GM18505 (cell line): ENCODE data around the gene SPOP.

ENCODE experiments used
- ATAC-seq: cut with Tn5 transposase; IDR thresholded peaks from one replicate; pipeline ENCODE4 v1.9.1; 2021; ENCODE audit not compliant: unreplicated experiment
- POLR2A ChIP-seq: IDR thresholded peaks from 4 replicates; pipeline ENCODE4 v1.6.1; 2011; ENCODE audit warnings: borderline replicate concordance; ENCODE audit not compliant: insufficient read depth, insufficient read length; ENCODE audit errors: extremely low read depth

Gene SPOP

DNA sequence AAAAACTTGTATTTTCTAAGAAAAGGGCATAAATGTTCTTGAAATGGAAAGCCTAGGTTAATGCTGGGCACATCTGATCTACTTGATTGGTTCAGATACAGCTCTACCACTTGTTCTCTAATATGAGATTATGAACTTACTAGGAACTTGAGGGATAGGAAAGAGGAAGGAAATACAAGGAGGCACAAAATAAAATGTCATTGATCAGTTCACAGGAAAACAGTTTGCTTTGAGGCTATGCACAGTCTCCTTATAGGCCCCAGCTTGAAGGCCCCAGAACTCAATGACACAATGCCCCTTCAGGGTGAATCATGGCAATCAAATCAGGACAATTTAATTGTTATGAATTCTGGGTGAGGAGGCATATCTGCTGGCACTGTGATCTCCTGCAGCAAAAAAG, 75.1 kb downstream of the SPOP start:
- no peak for ATAC-seq
- TF ChIP-seq POLR2A: no peak

DNA sequence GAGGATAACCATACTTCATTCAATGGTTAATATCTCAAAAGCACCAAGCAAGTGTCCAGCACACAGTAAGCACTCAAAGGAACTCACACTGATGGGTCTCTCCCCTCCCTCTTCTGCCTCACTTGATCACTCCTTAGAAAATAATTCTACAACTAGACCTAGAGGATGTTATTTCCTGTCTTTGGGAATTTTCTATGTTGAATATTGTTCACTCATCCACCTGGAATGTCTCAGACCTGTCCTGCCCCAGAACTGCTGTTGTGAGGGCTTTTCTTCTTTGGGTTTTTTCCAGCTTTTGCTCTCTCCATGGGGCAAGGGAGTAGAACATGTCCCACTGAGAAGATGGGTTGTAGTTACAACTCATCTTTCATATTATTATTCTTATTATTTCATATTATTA, 76.9 kb downstream of the SPOP start:
- ATAC-seq: no peak
- no peak for TF ChIP-seq POLR2A

DNA sequence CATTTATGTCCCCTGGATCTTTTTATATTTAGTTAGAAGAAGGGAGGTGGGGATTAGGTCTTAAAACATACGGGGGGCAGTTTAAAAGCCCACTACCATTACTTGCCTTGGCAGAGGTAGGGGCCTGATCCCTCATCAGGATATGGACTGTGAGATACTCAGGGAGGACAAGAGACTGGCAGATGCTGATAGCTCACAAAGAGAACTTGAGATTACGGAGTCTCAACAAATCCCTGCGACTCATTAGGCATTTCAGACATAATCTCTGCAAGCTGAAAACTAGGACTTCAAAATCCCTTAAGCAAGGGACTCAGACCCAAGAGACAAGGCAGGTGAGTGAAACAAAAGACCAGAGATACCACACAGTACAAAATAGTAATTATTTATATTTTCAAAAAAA, 79.0 kb downstream of the SPOP start:
- TF ChIP-seq POLR2A: no peak
- ATAC-seq: no peak

DNA sequence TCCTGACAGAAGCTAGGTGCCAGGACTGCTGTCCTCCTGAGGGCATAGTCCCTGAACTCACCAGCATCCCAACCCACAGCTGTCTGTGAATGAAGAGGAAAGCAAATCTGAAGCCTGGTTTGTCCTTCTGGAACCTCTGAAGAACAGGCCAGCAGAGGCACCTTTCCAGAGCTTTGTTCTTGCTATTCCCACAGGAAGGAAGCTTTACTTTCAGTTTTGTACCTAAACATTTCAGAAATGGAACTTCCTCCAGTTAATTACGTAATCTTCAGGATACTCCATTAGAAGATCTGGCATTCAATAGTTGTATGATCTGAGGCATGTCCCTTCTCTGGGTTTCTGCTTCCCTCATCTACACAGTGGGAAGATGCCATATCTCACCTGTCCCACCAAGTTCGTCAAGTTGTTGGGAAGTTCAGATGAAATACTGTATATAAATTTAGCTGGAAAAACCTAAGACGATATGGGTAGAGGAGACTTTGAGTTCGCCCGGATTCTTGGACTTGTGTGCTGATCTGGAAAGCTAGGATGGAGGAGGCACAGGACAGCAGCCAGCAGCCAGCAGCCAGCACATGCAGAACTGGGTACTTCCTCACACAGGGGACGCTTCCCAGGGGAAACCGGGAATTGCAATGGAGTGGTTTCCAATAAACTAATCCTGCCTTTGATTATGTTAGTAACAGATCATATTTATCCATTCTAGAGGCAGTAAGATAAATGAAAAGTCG, 79.8 kb downstream of the SPOP start:
- TF ChIP-seq POLR2A: no peak

DNA sequence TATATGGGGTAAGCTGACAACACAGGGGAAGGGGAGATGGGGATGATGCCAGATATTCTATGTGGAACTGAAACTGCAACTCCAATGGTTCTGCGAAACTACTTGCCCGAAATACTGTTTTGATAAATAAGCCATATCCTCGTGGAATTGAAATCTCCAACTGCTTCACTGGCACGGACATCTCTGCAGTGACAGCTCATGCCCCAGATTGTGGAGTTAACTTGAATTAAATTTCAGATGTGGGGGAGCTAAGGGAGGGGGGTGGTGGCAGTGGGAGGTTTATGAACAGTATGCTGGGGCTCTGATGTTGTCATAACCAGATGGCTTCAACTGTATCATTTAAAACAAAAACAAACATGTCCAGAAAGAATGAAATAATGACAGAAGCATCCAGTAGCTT, 80.5 kb downstream of the SPOP start:
- ATAC-seq: no peak

More for the DNA sequence above, 79.8 kb downstream of the SPOP start:
- ATAC-seq: no peak

DNA sequence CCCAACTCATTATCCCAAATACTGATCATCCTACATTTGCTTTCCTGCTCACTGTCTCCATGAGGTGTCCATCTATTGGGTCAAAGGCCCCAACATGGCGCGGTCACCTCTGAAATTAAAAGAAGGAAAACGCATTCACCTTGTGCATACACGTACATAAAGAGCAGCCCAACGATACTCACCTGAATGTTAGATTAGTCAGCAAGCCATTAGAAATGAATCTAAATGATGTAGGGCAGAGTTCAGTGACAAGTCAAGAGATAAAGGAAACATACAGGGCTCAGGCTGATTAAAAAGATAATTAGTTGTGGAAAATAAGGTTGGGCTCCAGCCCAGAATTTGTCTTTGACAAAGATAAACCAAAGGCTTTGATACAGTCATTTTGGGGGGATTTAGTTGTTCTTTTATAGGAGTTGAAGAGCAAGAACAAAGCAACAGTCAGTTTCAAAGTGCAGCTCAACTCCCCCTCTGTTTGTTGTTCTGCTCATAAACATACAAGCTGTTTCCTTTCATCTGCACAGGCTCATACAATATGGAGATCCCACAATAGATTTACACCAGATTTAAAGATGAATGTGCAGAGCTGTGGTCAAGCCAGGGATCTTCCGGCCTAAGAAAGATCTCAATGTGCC, 81.2 kb downstream of the SPOP start:
- TF ChIP-seq POLR2A: no peak
- ATAC-seq: no peak

More for the DNA sequence above, 80.5 kb downstream of the SPOP start:
- no peak for TF ChIP-seq POLR2A

DNA sequence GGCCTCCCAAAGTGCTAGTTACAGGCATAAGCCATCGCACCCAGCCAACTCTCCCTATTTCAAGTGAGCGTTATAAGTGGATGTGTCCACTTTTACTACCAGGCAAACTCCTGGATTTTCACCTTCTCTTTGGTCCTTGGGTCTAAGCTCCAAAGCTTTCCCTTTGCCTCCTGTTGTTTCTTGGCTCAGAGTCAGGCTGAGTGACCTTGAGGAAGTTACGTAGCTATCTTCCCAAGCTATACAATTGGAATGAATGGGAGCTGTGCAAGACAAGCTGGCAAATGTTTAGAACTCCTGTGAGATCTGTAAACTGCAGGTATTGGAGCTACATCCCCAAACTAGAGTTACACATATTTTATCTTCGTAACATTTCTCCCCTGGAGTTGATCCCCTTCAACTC, 81.9 kb downstream of the SPOP start:
- no peak for TF ChIP-seq POLR2A
- no peak for ATAC-seq

DNA sequence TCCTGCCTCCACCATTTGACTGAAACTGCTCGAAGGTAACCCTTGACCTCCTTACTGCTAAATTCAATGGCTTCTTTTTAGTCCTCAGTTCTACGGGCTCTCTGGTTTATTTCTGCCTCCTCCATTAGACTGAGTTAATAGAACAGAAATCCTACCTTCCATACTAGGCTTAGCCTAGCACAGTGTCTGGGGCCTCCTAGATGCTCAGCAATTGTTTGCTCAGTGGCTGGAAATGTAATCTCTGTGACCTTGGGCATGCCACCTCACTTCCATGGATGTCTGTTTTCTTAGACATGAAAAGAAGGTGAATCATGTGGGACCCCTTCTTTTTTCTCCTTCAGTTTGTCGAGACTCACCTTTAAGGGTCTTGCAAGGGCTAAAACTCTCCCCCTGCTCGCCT, 82.6 kb downstream of the SPOP start:
- no peak for TF ChIP-seq POLR2A
- no peak for ATAC-seq

DNA sequence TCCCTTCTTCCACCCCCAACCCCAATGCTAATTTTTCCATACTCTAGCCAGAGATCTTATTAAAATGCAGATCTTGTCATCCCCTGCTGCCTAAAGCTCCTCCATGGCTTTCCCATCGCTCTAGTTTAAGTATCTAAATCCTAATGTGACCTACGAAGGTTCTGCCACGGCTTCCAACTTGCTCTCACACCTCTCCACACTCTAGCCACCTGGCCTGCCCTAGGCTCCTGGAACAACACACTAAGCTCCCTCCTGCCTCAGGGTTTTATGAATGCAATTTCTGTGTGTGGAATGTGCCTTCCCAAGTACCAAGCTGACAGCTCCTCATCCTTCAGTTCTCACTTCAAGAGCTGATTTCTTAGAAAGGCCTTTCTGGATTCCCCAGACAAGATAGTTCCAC, 85.6 kb downstream of the SPOP start:
- TF ChIP-seq POLR2A: no peak
- ATAC-seq: no peak

DNA sequence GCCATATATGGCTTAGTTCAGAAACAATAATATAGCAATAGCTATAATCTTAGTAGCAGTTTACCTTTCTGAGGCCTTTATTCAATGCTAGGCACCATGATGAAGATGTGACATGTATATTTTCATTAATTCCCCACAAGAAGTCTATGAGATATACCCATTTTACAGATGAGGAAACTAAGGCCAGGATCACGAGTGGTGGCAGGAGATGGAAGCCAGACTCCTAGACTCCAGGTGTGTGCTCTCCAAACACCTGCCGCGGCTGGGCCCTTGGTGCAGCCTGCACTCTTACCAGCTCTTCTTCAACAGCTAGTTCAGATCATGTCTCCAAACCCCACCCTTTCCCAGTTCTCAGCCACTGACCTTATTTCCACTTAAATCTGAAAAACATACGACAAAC, 87.0 kb downstream of the SPOP start:
- TF ChIP-seq POLR2A: no peak
- ATAC-seq: no peak

DNA sequence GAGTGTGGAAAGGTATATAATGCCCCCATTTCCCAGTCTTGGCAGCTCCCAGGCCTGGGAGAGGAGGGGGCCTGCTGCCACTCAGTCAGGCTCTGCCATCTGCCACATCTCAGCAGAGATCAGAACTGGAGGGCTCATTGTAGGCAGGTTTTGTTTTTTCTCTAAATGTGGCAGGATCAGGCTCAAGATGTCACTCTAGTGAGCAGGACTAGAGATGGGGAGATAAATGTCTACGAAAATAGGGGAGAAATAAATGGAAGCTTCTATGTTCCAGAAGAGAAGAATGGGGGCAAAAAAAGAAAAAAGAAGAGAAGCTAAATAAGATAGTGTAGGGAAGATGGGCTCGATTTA, 88.3 kb downstream of the SPOP start:
- ATAC-seq: no peak
- no peak for TF ChIP-seq POLR2A

DNA sequence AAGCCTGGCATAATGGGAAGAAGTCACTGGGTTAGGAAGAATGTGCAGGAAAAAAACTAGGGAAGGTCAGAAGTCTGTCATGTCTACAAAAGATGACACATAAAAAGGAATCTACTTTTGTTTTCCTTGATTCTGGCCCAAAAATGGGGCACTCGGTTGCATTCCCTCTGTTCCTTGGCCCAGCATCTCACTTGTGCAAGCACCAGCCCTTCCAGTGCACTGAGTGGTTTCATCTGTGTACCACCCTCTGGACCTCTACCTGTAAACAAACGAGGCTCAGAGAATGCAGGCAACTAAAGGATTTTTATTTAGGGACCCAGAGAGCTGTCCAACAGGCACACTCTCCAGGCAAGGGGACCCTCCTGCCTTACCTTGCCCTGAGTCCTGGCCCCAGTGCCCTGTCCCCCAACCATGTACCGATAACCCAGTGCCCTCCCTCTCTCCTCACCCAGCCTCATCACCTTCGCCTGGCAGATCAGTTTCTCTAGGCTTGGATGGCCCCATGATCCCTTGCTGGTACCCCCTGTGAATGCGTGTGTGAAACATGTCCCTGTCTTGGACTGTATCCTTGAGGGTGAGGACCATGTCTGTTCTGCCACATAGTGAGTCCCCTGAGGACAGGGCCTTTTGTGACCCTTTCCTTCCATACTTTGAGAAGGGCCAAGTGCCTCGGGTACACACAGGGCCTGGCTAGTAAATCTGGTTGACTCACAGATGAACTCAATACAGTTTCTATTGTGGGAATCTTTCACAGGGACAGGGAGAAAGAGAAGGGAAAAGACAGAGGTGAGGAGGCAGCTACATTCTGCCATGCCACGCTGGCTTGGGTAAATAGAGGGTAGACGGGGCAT, 88.9 kb downstream of the SPOP start:
- TF ChIP-seq POLR2A: no peak
- no peak for ATAC-seq

DNA sequence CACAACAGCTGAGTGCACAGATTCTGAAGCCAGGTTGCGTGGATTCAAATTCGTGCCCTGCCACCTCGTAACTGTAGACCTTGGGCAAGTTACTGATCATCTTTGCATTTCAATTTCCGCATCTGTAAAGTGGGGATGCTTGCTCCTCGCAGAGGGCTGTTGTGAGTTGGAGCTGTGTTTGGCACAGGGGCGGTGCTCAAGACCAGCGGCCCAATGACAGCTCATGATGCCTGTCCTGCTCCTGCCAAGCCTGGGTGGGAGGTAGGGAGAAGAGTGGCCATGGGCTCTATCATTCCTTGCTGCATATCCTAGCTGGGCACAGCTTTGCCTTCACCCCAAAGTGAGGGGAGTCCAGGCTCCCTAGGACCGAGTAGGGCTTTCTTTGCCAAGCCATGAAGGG, 89.6 kb downstream of the SPOP start:
- no peak for ATAC-seq

DNA sequence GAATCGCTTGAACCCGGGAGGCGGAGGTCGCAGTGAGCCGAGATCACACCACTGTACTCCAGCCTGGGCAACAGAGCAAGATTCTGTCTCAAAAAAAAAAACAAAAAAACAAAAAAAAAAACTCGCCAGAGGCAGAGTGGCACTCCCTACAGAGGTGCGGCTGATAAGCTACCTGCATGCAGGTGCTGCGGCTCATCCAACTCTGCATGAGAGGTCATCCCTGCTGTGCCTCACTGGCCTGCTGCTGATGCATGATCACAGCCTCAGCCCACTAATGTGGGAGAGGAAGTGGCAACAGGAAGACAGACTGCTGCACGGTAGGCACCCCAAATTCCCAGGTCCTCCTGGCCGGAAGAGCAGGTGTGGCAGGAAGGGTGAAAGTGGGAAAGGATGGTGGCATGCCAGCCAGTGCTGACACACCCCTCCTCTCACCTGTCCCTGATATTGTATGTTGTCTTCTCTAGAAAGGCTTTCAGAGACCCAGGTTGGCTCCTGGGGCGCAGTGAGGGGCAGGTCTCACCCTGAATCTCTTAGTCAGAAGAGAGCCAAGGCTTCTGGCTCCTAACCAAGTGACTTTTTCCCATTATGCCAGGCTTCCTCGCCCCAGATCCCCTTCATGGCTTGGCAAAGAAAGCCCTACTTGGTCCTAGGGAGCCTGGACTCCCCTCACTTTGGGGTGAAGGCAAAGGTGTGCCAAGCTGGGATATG, 90.4 kb downstream of the SPOP start:
- no peak for TF ChIP-seq POLR2A
- no peak for ATAC-seq

More for the DNA sequence above, 89.6 kb downstream of the SPOP start:
- TF ChIP-seq POLR2A: no peak

DNA sequence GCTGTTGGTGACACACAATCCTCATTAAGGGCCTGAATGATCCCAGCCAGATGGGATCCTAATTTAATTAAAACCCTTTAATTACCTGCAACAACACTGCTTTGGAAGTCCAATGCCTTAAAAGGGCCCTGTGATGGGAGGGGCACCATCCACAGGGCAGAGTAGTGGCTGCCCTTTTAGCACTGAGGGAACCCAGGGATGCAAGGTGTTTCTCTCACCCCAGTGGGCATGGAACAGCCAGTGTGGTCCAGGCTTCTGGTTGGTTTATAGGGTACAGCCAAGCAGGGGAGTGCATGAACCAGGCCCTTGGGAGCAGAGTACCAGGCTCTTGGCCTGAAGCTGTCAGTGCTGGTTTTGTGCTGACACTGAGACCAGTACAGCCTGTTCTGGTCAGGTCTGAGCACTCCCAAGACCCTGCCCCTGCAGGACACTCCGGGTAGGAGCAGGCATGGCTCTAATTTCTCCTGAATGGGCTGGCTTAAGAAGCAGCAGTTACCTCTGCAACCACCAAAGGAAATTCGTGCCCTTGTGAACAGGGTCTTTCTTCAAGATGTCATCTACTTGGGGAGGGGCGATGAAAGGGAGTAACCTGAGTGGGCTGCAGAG, 92.4 kb downstream of the SPOP start:
- no peak for ATAC-seq
- TF ChIP-seq POLR2A: no peak
